ENCODE results near the gene KIAA0513.

DNA sequence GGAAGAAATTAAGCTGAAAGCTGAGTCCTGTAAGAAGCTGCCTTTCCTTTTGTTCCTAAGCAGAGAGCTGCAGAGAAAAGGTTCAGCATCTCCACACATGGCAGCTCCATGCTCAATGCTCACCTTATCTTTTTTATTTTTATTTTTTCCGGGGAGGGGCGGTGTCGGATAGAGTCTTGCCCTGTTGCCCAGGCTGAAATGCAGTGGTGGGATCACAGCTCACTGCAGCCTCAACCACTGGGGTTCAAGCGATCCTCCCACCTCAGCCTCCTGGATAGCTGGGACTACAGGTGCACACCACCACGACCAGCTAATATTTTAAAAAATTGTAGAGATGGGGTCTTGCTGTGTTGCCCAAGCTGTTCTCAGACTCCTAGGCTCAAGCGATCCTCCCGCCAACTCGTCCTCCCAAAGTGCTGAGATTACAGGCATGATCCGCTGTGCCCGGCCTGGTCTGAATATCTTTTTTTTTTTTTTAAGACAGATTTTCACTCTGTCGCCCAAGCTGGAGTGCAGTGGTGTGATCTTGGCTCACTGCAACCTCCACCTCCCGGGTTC is 112.9 kb downstream of the KIAA0513 start:
- TF ChIP-seq, protein P1, sequence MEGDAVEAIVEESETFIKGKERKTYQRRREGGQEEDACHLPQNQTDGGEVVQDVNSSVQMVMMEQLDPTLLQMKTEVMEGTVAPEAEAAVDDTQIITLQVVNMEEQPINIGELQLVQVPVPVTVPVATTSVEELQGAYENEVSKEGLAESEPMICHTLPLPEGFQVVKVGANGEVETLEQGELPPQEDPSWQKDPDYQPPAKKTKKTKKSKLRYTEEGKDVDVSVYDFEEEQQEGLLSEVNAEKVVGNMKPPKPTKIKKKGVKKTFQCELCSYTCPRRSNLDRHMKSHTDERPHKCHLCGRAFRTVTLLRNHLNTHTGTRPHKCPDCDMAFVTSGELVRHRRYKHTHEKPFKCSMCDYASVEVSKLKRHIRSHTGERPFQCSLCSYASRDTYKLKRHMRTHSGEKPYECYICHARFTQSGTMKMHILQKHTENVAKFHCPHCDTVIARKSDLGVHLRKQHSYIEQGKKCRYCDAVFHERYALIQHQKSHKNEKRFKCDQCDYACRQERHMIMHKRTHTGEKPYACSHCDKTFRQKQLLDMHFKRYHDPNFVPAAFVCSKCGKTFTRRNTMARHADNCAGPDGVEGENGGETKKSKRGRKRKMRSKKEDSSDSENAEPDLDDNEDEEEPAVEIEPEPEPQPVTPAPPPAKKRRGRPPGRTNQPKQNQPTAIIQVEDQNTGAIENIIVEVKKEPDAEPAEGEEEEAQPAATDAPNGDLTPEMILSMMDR (IDR thresholded peaks at IDR 0.05), result no peak
- no peak for TF ChIP-seq POLR2A (IDR thresholded peaks at IDR 0.05)

Measured in body of pancreas (tissue), 4 donors.